ENCODE results near the gene PPP3CB.

DNA sequence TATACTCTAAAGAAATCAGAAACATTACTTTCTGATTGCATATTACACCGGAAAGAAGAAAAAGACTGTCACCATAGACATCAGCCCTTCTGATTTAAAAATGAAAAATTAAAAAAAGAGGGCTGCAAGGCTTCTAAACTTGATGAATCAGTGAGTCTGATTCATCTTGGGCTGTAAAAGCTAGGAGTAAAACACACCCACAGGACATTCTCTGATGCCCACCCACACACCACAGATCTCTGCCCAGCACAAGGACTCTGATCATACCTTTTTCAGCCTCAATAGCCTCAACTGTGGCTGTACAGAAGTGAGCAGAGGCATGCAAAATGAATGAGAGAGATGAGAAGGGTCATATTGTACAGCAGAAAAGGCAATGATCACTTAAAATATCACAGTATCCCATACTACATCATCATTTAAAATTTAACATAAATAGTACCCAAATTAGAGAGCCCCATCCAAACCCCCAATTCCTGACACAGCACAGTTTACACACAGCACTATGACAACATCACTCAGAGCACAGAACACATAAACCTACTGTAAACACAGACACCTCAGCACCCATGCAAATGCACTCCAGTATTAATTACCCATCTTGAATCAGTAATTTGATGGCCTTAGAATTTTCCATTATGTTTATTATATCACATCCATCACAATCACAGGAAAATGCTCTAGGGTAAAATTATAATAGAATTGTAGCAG, 56.1 kb downstream of the PPP3CB start:
- no peak for TF ChIP-seq EZH2 (IDR thresholded peaks at IDR 0.05; ENCODE audit: borderline replicate concordance, low read length)
- TF ChIP-seq, protein P1, sequence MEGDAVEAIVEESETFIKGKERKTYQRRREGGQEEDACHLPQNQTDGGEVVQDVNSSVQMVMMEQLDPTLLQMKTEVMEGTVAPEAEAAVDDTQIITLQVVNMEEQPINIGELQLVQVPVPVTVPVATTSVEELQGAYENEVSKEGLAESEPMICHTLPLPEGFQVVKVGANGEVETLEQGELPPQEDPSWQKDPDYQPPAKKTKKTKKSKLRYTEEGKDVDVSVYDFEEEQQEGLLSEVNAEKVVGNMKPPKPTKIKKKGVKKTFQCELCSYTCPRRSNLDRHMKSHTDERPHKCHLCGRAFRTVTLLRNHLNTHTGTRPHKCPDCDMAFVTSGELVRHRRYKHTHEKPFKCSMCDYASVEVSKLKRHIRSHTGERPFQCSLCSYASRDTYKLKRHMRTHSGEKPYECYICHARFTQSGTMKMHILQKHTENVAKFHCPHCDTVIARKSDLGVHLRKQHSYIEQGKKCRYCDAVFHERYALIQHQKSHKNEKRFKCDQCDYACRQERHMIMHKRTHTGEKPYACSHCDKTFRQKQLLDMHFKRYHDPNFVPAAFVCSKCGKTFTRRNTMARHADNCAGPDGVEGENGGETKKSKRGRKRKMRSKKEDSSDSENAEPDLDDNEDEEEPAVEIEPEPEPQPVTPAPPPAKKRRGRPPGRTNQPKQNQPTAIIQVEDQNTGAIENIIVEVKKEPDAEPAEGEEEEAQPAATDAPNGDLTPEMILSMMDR (IDR thresholded peaks at IDR 0.05; ENCODE audit: low read length), result no peak

All from OCI-LY1 (cell line).